Measurements from ENCODE around the gene CACNB4. TPM values are rescaled to one million over a fixed set of nuclear protein-coding genes. Genes with fewer than 3 reads are reported as not detected.
"Not testable (repeated sequence)": the region's sequence is repeated elsewhere in the genome, so short reads cannot be mapped to it uniquely, and the experiment has no call there.

The CACNB4 gene
- total and polyA plus RNA-seq, 4 donors: 13.8 to 62.9 (median 23.6) TPM

DNA sequence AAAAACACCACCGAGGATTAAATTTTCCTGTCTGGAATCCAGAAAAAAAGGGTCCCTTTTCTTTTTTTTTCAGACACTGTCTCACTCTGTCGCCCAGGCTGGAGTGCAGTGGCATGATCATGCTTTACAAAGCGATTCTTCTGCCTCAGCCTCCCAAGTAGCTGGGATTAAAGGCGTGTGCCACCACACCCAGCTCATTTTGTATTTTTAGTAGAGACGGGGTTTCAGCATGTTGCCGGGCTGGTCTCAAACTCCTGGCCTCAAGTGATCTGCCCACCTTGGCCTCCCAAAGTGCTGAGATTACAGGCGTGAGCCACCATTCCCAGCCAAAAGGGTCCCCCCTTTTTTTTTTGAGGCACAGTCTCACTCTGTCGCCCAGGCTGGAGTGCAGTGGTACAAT is 104.7 kb downstream of the CACNB4 start:
- 94% methylated on average over 8 of the region's 8 CpGs for WGBS (ENCODE audit: insufficient coverage)
- not testable (repeated sequence) for H3K27ac ChIP-seq (ENCODE audit: low read depth, low read length); H3K4me1 ChIP-seq (ENCODE audit: control insufficient read depth, insufficient read depth, low read length); H3K4me3 ChIP-seq (ENCODE audit: low read depth, low read length); H3K36me3 ChIP-seq (ENCODE audit: control insufficient read depth, insufficient read depth, low read length); DNase-seq (ENCODE audit: low read depth in 4 of 6, low spot score in 6 of 6); H3K9me3 ChIP-seq (ENCODE audit: control insufficient read depth, insufficient read depth, low read length); H3K27me3 ChIP-seq (ENCODE audit: control insufficient read depth, insufficient read depth, low read length)

DNA sequence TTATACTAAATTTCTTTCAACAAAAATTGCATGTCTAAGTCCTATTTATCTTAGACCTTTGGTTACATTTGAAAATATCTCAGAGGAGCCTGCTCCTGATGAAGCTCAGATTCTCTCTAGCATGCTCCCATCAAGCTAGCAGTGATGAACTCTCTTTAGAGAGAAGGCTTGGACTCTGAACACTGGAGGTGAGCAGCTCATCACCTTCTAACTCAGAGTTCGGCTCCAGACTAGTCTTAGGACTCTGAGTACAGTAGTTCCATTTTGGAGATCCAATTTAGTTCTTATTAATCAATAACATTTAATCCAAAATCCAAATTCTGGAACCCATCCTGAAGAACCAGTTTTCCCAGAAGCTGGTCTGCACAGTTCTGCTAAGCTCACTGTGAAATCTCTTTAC is 107.8 kb downstream of the CACNB4 start:
- Histone ChIP-seq H3K4me3 (ENCODE audit: low read depth, low read length) (no peak overlapping the region), H3K27ac (ENCODE audit: low read depth, low read length) (no peak overlapping the region)
- 80% methylated on average over 1 of the region's 1 CpG for WGBS (ENCODE audit: insufficient coverage)

DNA sequence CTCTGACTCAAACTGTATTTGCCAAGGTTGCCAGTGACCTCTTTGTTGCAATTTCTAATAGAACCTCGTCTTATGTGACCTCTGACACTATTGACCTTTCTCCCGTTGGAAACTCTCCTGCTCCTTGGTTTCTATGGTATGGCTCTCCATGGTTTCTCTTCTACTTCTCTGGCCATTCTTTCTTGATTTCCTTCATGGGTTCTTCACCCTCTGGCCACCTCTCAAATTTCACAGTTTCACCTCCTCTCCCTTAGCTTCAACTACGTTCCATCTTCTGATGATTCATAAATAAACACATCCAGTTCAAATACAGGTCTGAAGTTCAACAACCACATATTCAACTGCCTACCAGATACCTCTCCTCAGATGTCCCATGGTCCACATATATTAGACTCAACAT is 109.5 kb downstream of the CACNB4 start:
- no peaks in the 10 kb centered on the region for H3K9me3 ChIP-seq (ENCODE audit: control insufficient read depth, insufficient read depth, low read length)
- no peaks in the 10 kb centered on the region for H3K27me3 ChIP-seq (ENCODE audit: control insufficient read depth, insufficient read depth, low read length)
- WGBS (ENCODE audit: insufficient coverage): 95% methylated on average over 3 of the region's 3 CpGs
- no peak overlapping the region for H3K4me3 ChIP-seq (ENCODE audit: low read depth, low read length)
- no peak overlapping the region for H3K27ac ChIP-seq (ENCODE audit: low read depth, low read length)
- DNase-seq (ENCODE audit: low read depth in 4 of 6, low spot score in 6 of 6): no peak
- no peaks in the 10 kb centered on the region for H3K4me1 ChIP-seq (ENCODE audit: control insufficient read depth, insufficient read depth, low read length)
- no peaks in the 10 kb centered on the region for H3K36me3 ChIP-seq (ENCODE audit: control insufficient read depth, insufficient read depth, low read length)

More for the DNA sequence above, 107.8 kb downstream of the CACNB4 start:
- no peak for DNase-seq (ENCODE audit: low read depth in 4 of 6, low spot score in 6 of 6)
- Histone ChIP-seq H3K9me3 (ENCODE audit: control insufficient read depth, insufficient read depth, low read length) (no peaks in the 10 kb centered on the region), H3K27me3 (ENCODE audit: control insufficient read depth, insufficient read depth, low read length) (no peaks in the 10 kb centered on the region), H3K36me3 (ENCODE audit: control insufficient read depth, insufficient read depth, low read length) (no peaks in the 10 kb centered on the region), H3K4me1 (ENCODE audit: control insufficient read depth, insufficient read depth, low read length) (no peaks in the 10 kb centered on the region)

DNA sequence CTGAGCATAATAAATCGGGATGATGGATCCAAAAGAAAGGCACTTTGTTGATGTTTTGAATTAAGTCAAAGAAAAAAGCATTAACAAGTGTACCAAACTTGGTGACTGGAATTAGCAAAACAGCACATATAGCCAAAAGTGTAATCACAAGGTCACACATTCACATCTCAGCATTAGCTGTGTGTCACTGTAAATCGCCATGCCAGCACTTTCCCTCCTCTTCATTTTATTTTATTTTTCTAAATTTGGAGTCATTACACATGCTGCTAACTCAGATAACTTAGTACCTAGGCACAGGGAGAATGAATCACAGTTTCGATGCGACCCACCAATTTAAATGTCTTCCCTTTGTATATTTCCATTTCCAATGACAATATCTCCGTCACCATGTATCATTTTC is 111.4 kb downstream of the CACNB4 start:
- Histone ChIP-seq H3K4me1 (ENCODE audit: control insufficient read depth, insufficient read depth, low read length) (no peaks in the 10 kb centered on the region), H3K9me3 (ENCODE audit: control insufficient read depth, insufficient read depth, low read length) (no peaks in the 10 kb centered on the region), H3K36me3 (ENCODE audit: control insufficient read depth, insufficient read depth, low read length) (no peaks in the 10 kb centered on the region), H3K27me3 (ENCODE audit: control insufficient read depth, insufficient read depth, low read length) (no peaks in the 10 kb centered on the region), H3K27ac (ENCODE audit: low read depth, low read length) (no peak overlapping the region), H3K4me3 (ENCODE audit: low read depth, low read length) (no peak overlapping the region)
- DNase-seq (ENCODE audit: low read depth in 4 of 6, low spot score in 6 of 6): no peak
- 100% methylated on average over 3 of the region's 5 CpGs for WGBS (ENCODE audit: insufficient coverage)

DNA sequence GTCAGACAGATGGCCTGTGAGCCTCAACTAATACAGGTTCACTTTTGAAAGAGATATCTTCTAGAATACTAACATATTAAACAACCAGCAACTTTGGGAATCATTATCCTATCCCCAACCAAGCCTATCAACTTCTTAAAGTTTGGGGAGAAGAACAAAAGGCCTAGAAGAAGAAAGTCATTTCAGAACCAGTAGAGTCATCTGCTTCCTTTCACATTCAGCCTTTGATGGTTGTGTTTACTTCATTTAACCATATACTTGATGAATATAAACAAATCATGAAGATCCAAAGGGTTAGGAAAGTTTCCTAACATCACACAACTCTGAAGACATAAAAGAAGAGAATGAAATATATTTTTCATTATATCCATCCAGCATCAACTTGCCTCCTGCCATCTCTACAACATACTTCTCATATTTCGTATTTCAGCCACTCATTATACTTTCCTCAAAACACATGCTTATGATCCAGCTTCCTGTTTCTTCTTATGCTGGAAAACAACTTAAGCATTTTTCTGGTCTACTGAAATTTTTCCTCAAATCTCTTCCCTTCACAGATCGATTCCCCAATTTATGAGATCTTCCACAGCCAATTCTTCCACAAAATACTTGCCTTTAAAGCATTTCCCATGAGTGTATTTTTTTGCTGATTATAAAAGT is 114.3 kb downstream of the CACNB4 start:
- H3K9me3 ChIP-seq (ENCODE audit: control insufficient read depth, insufficient read depth, low read length): no peaks in the 10 kb centered on the region

DNA sequence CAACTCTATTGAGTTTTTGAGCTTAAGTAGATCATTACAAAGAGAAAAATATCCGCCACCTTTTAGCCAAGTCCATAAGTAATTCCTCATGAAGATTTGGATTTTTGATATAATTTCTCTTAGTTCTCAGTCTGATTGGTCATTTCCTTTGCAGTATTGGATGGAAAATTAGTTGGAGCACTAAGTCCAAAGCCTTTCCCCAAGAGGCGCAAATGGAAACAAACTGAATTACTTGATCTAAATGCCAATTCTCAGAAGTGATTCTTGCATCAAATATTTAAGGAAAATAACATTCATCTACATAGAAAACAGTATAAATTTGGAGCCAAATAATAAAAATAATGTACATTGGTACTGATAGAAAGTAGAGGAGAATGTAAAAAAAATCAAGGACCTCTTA is 115.6 kb downstream of the CACNB4 start:
- no peaks in the 10 kb centered on the region for H3K27me3 ChIP-seq (ENCODE audit: control insufficient read depth, insufficient read depth, low read length)
- WGBS (ENCODE audit: insufficient coverage): no CpG with 5 or more reads among the region's 2 CpGs
- DNase-seq (ENCODE audit: low read depth in 4 of 6, low spot score in 6 of 6): no peak
- no peaks in the 10 kb centered on the region for H3K9me3 ChIP-seq (ENCODE audit: control insufficient read depth, insufficient read depth, low read length)
- no peaks in the 10 kb centered on the region for H3K4me1 ChIP-seq (ENCODE audit: control insufficient read depth, insufficient read depth, low read length)
- H3K4me3 ChIP-seq (ENCODE audit: low read depth, low read length): no peak overlapping the region
- no peak overlapping the region for H3K27ac ChIP-seq (ENCODE audit: low read depth, low read length)
- H3K36me3 ChIP-seq (ENCODE audit: control insufficient read depth, insufficient read depth, low read length): no peaks in the 10 kb centered on the region

More for the DNA sequence above, 114.3 kb downstream of the CACNB4 start:
- H3K4me3 ChIP-seq (ENCODE audit: low read depth, low read length): no peak overlapping the region
- H3K27me3 ChIP-seq (ENCODE audit: control insufficient read depth, insufficient read depth, low read length): no peaks in the 10 kb centered on the region
- no peak for DNase-seq (ENCODE audit: low read depth in 4 of 6, low spot score in 6 of 6)
- no peak overlapping the region for H3K27ac ChIP-seq (ENCODE audit: low read depth, low read length)
- 100% methylated on average over 1 of the region's 2 CpGs for WGBS (ENCODE audit: insufficient coverage)
- no peaks in the 10 kb centered on the region for H3K4me1 ChIP-seq (ENCODE audit: control insufficient read depth, insufficient read depth, low read length)
- no peaks in the 10 kb centered on the region for H3K36me3 ChIP-seq (ENCODE audit: control insufficient read depth, insufficient read depth, low read length)

DNA sequence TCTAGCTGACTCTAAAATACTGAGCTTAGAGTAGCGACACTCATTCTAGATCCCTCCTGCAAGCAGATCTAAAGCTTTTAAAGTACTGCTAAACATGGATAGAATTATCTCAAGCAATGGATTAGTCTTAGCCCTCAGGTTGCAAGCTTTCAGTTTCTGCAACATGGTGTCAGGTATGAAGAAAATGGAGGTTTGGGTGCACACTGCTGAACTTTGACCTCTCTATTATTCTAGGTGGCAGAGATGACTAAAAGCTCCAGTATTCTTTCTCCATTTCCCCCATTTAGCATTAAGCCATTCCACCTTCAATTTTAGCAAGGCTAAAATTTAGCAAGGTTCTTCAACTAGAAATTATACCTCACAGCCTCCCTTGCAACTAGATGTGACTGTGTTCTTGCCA is 117.0 kb downstream of the CACNB4 start:
- Histone ChIP-seq H3K4me1 (ENCODE audit: control insufficient read depth, insufficient read depth, low read length) (no peaks in the 10 kb centered on the region), H3K9me3 (ENCODE audit: control insufficient read depth, insufficient read depth, low read length) (no peaks in the 10 kb centered on the region), H3K27ac (ENCODE audit: low read depth, low read length) (no peak overlapping the region), H3K36me3 (ENCODE audit: control insufficient read depth, insufficient read depth, low read length) (no peaks in the 10 kb centered on the region), H3K27me3 (ENCODE audit: control insufficient read depth, insufficient read depth, low read length) (no peaks in the 10 kb centered on the region), H3K4me3 (ENCODE audit: low read depth, low read length) (no peak overlapping the region)
- WGBS (ENCODE audit: insufficient coverage): no CpG with 5 or more reads among the region's 1 CpG
- DNase-seq (ENCODE audit: low read depth in 4 of 6, low spot score in 6 of 6): no peak

DNA sequence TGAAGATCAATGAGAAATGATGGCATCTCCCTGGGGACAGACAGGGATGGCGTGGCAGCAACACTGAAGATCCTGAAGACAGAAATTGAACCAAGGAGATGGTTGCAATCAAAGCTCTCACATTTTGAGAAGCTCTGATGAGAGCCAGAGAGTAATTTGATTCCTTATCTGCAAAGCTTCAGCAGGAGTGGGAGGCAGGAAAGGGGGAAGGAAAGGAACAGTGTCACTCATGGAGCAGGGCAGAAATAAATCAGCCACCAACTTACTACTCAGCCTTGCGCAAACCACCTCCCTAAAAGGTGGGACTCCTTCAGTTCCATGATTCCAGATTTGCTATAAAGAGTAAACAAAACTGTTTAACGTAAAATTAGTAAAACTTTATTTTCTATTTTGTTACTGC is 119.2 kb downstream of the CACNB4 start:
- 100% methylated on average over 1 of the region's 3 CpGs for WGBS (ENCODE audit: insufficient coverage)
- Histone ChIP-seq H3K9me3 (ENCODE audit: control insufficient read depth, insufficient read depth, low read length) (no peaks in the 10 kb centered on the region), H3K4me1 (ENCODE audit: control insufficient read depth, insufficient read depth, low read length) (no peaks in the 10 kb centered on the region), H3K4me3 (ENCODE audit: low read depth, low read length) (no peak overlapping the region), H3K27me3 (ENCODE audit: control insufficient read depth, insufficient read depth, low read length) (no peaks in the 10 kb centered on the region), H3K36me3 (ENCODE audit: control insufficient read depth, insufficient read depth, low read length) (no peaks in the 10 kb centered on the region), H3K27ac (ENCODE audit: low read depth, low read length) (no peak overlapping the region)
- no peak for DNase-seq (ENCODE audit: low read depth in 4 of 6, low spot score in 6 of 6)

DNA sequence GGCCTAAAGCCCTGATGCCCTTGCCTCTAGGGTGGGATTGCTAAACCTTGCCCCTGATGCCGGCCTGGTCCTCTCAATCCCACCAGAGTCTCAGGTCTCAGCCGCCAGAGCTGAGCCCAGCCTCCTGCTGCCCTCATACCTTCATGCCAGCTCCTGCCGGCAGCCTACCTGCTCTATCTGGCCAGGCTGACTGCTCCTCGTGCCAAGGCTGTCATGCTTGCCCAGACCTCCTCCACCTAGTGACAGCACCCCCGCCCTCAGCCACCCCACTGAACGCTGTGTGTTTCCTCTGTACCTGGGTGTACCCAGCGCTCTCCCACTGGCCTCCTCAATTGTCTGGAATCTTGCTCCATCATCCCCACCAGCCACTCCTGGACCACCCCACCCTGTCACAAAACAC is 120.1 kb downstream of the CACNB4 start:
- Histone ChIP-seq H3K4me3 (ENCODE audit: low read depth, low read length) (no peak overlapping the region), H3K4me1 (ENCODE audit: control insufficient read depth, insufficient read depth, low read length) (no peaks in the 10 kb centered on the region), H3K27me3 (ENCODE audit: control insufficient read depth, insufficient read depth, low read length) (no peaks in the 10 kb centered on the region), H3K36me3 (ENCODE audit: control insufficient read depth, insufficient read depth, low read length) (no peaks in the 10 kb centered on the region), H3K27ac (ENCODE audit: low read depth, low read length) (no peak overlapping the region), H3K9me3 (ENCODE audit: control insufficient read depth, insufficient read depth, low read length) (no peaks in the 10 kb centered on the region)
- DNase-seq (ENCODE audit: low read depth in 4 of 6, low spot score in 6 of 6): no peak
- WGBS (ENCODE audit: insufficient coverage): 93% methylated on average over 7 of the region's 7 CpGs

DNA sequence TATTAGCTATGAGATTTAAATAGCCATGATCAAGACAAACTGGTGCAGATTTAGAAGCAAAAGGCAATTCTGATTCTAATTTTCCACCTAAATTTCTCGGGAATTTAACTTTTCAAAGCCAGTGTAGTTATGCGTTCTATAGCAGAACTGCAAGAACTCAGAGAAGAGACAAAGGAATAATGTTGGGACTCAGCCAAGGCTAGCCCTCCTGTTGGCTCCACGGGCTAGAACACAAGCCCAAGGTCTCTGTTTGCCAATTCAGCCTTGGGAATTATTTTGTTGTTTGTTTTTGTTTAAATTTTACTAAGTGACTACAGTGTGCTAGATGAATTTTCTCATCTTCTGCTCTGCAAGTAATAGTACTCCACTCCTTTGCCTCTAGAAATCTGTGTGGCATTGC is 121.2 kb downstream of the CACNB4 start:
- H3K27ac ChIP-seq (ENCODE audit: low read depth, low read length): no peak overlapping the region
- no peaks in the 10 kb centered on the region for H3K27me3 ChIP-seq (ENCODE audit: control insufficient read depth, insufficient read depth, low read length)
- no peak overlapping the region for H3K4me3 ChIP-seq (ENCODE audit: low read depth, low read length)
- H3K4me1 ChIP-seq (ENCODE audit: control insufficient read depth, insufficient read depth, low read length): no peaks in the 10 kb centered on the region
- H3K36me3 ChIP-seq (ENCODE audit: control insufficient read depth, insufficient read depth, low read length): no peaks in the 10 kb centered on the region
- no peaks in the 10 kb centered on the region for H3K9me3 ChIP-seq (ENCODE audit: control insufficient read depth, insufficient read depth, low read length)
- 74% methylated on average over 3 of the region's 3 CpGs for WGBS (ENCODE audit: insufficient coverage)
- no peak for DNase-seq (ENCODE audit: low read depth in 4 of 6, low spot score in 6 of 6)
